Osteoblast (primary cell): ENCODE results near the gene UCP3. TPM values are rescaled to one million over a fixed set of nuclear protein-coding genes. Genes with fewer than 3 reads are reported as not detected.

Experiments
- DNase-seq: peaks from one replicate; pipeline ENCODE4 v3.0.0; 2011; ENCODE audit warnings: low spot score, mixed read lengths; ENCODE audit not compliant: insufficient read length; ENCODE audit errors: missing footprints
- H2AFZ ChIP-seq: 2 replicates; pipeline ENCODE4 v1.6.0; 2011; ENCODE audit warnings: mild to moderate bottlenecking, low read length
- H3K27ac ChIP-seq: 2 replicates; pipeline ENCODE4 v1.5.1; 2011; ENCODE audit warnings: mild to moderate bottlenecking, low read depth, low read length, moderate library complexity
- H3K27me3 ChIP-seq: 2 replicates; pipeline ENCODE4 v1.6.0; 2012; ENCODE audit warnings: mild to moderate bottlenecking, control low read depth, inconsistent platforms, low read length, moderate library complexity; ENCODE audit not compliant: insufficient read depth
- H3K36me3 ChIP-seq: 2 replicates; pipeline ENCODE4 v1.5.1; 2011; ENCODE audit warnings: mild to moderate bottlenecking, low read length, control low read depth, moderate library complexity; ENCODE audit not compliant: insufficient read depth
- H3K4me1 ChIP-seq: 2 replicates; pipeline ENCODE4 v1.5.1; 2011; ENCODE audit warnings: mild to moderate bottlenecking, low read length, control low read depth, moderate library complexity; ENCODE audit not compliant: insufficient read depth
- H3K4me2 ChIP-seq: 2 replicates; pipeline ENCODE4 v1.6.0; 2011; ENCODE audit warnings: mild to moderate bottlenecking, low read length; ENCODE audit not compliant: insufficient read depth
- H3K4me3 ChIP-seq: fragments of 200-600 bp; sonication (generic); 3 replicates; pipeline ENCODE4 v1.5.1; 2012; ENCODE audit warnings: mild to moderate bottlenecking, low read length, inconsistent platforms; ENCODE audit not compliant: insufficient read depth
- H3K79me2 ChIP-seq: 2 replicates; pipeline ENCODE4 v1.6.0; 2012; ENCODE audit warnings: mild to moderate bottlenecking, low read length, control low read depth, inconsistent platforms; ENCODE audit not compliant: insufficient read depth
- H3K9me3 ChIP-seq: 2 replicates; pipeline ENCODE4 v1.5.1; 2011; ENCODE audit warnings: low read depth, low read length, control low read depth
- H4K20me1 ChIP-seq: 2 replicates; pipeline ENCODE4 v1.6.0; 2012; ENCODE audit warnings: mild to moderate bottlenecking, low read length, control low read depth; ENCODE audit not compliant: insufficient read depth
- total RNA-seq: library from RNA; depleted of rRNA; stranded (reverse); fragments of >200 nt; gene quantifications from 2 replicates; pipeline ENCODE4 v1.2.3, GENCODE V29; 2012
- TF ChIP-seq, protein P1 (sequence below): IDR thresholded peaks from 2 replicates; pipeline ENCODE4 v1.5.1; 2011; ENCODE audit warnings: mild to moderate bottlenecking, low read depth, low read length, moderate library complexity; ENCODE audit errors: extremely low read depth

Gene UCP3
- total RNA-seq, 1 donor = under 0.01 TPM

DNA sequence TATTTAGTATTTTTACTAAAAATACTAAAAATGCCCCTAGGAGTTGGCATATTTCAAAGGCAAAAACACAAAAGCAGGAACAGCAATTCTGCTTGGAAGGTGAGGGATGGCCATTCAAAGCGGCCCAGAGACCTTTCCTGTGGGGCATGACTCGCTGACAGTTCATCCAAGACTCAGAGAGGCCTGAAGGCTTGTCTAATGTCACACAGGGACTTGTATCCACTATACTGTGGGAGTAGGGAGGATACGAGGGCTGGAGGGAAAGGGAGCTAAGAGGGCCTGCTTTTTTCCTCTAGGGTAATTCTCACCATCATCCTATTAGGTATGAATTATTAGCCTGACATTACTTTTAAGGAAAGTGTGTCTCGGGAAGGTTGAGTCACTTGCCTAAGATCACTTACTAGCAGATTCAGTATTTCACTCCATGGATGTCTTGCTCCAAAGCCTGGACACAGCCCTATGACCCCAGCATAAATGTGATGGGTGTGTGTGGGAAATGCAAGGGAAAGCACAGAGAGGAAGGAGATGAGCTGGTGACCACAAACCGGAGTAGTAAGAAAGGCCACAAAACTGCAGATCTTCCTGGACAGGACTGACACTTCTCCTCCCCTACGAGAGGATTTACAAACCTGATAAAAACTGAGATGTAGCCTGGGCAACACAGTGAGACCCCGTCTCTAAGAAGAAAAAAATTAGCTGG, 16.7 kb upstream of the UCP3 start:
- TF ChIP-seq, protein P1, sequence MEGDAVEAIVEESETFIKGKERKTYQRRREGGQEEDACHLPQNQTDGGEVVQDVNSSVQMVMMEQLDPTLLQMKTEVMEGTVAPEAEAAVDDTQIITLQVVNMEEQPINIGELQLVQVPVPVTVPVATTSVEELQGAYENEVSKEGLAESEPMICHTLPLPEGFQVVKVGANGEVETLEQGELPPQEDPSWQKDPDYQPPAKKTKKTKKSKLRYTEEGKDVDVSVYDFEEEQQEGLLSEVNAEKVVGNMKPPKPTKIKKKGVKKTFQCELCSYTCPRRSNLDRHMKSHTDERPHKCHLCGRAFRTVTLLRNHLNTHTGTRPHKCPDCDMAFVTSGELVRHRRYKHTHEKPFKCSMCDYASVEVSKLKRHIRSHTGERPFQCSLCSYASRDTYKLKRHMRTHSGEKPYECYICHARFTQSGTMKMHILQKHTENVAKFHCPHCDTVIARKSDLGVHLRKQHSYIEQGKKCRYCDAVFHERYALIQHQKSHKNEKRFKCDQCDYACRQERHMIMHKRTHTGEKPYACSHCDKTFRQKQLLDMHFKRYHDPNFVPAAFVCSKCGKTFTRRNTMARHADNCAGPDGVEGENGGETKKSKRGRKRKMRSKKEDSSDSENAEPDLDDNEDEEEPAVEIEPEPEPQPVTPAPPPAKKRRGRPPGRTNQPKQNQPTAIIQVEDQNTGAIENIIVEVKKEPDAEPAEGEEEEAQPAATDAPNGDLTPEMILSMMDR = no peak
- Histone ChIP-seq H3K4me3 (no peak overlapping the region), H3K27me3 (no peaks in the 10 kb centered on the region), H3K4me1 (peaks cover 26% of the 10 kb centered on the region), H4K20me1 (no peaks in the 10 kb centered on the region), H3K27ac (peak overlapping the region; percentile 51), H2AFZ (no peak overlapping the region), H3K79me2 (no peaks in the 10 kb centered on the region), H3K36me3 (no peaks in the 10 kb centered on the region), H3K9me3 (no peaks in the 10 kb centered on the region), H3K4me2 (no peak overlapping the region)
- DNase-seq = no peak

DNA sequence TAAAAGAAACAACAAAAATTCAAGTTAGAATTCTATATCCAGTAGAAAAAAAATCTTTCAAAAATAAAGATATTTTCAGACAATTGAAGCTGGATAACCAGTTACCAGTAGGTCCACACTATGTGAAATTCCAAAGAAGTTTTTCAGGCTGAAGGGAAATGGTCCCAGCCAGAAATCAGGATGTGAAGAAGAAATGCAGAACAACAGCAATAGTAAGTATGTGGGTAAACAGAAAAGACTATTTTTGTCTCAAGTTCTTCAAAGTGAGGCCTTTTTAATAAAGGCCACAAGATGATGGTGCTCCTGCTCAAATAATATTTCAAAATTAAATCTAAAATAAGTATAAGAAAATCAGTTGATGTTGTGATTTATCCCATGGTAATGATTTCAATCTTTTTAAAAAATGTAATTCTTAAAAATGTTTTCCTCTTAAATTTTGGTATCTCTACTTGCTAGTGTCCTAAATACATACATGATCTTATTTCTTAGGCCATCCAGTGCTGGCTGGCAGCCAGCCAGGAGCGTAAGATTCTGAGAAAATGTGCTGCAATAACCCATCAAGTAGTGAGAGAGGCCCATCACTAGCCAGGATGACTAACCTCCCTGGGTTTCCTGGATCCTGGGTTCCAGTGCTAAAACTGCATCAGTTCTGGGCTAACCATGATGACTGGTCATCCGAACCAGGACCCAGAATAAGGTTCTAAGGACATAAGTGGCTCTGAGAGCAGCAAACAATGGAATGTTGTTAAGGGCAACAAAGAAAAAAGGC, 15.6 kb upstream of the UCP3 start:
- Histone ChIP-seq H3K4me2 (no peak overlapping the region), H3K27me3 (no peaks in the 10 kb centered on the region), H3K27ac (peak overlapping the region; percentile 51), H3K4me3 (no peak overlapping the region), H3K79me2 (no peaks in the 10 kb centered on the region), H3K4me1 (peaks cover 36% of the 10 kb centered on the region), H2AFZ (no peak overlapping the region), H3K9me3 (no peaks in the 10 kb centered on the region), H3K36me3 (no peaks in the 10 kb centered on the region), H4K20me1 (no peaks in the 10 kb centered on the region)
- DNase-seq = no peak
- TF ChIP-seq, protein P1 = no peak

DNA sequence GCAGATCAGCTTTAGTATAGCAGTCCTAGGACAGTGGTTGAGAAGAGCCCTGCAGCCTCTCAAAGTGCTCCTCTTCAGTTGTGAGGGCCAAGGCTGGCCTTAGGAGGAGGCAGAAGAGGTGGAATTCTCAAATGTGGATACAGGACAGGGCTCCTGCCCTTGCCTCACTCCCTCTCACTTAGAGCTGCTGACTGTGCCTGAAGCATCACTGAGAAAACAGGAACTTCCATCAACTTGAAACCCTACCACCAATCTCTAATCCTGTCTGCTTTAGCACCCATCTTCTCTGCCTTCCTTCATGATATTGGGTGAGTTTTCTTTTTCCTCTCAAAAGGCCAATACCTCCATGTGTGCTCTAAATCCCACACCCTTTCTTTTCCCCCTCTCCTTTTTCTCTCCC, 14.4 kb upstream of the UCP3 start:
- Histone ChIP-seq H3K4me2 (no peak overlapping the region), H3K4me1 (peaks cover 47% of the 10 kb centered on the region), H3K4me3 (no peak overlapping the region), H3K27me3 (no peaks in the 10 kb centered on the region), H3K27ac (no peak overlapping the region), H4K20me1 (no peaks in the 10 kb centered on the region), H3K79me2 (no peaks in the 10 kb centered on the region), H3K9me3 (no peaks in the 10 kb centered on the region), H3K36me3 (no peaks in the 10 kb centered on the region), H2AFZ (no peak overlapping the region)
- DNase-seq = no peak
- TF ChIP-seq, protein P1 = no peak

DNA sequence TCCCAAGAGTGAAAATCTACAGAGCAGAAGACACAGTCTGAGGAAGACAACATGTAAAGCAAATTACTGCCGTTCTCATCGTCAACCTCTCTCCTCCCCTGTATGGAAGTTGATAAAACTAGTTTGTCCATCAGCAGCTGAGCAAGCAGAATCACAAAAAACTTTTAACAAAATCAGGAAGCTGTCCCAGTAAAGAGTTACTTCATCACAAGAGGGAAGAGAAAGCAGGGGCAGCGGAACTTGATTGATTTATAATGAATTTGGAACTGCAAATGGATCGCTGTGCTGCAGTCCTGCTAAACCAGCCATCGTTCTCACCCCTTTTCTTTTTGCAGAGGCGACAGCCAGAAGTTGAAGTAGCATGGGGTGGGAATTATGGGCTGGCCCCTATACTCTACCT, 13.7 kb upstream of the UCP3 start:
- Histone ChIP-seq H3K4me1 (peaks cover 52% of the 10 kb centered on the region), H3K36me3 (no peaks in the 10 kb centered on the region), H3K4me3 (no peak overlapping the region), H3K9me3 (no peaks in the 10 kb centered on the region), H2AFZ (no peak overlapping the region), H3K27ac (no peak overlapping the region), H4K20me1 (no peaks in the 10 kb centered on the region), H3K79me2 (no peaks in the 10 kb centered on the region), H3K27me3 (no peaks in the 10 kb centered on the region), H3K4me2 (no peak overlapping the region)
- TF ChIP-seq, protein P1 = no peak
- no peak for DNase-seq
